ENCODE results near the gene ADGRG7.

DNA sequence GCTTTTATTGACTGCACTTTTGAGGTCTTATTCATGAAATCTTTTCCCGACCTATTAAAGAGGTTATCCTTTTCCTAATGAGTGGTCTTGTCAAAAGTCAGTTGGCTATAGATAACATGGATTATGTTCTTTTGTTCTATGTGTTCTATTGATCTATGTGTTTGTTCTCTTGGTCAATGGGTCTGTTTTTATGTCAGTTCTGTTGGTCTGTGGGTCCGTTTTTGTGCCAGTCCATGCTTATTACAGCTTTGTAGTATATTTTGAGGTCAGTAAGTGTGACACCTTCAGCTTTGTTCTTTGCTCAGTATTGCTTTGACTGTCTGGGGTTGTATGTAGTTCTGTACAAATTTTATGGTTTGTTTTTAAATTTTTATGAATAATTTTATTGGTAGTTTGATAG lies 107.7 kb downstream of the ADGRG7 start:
- TF ChIP-seq POLR2A (IDR thresholded peaks at IDR 0.05; ENCODE audit: low read depth, low read length) (no peak), TAF1 (IDR thresholded peaks at IDR 0.05; ENCODE audit: low read depth, low read length) (no peak)
